ENCODE measurements around the gene STXBP6. TPM values are rescaled to one million over a fixed set of nuclear protein-coding genes. Genes with fewer than 3 reads are reported as not detected.

STXBP6 gene
- total RNA-seq, 2 experiments from 2014 or later: not detected

DNA sequence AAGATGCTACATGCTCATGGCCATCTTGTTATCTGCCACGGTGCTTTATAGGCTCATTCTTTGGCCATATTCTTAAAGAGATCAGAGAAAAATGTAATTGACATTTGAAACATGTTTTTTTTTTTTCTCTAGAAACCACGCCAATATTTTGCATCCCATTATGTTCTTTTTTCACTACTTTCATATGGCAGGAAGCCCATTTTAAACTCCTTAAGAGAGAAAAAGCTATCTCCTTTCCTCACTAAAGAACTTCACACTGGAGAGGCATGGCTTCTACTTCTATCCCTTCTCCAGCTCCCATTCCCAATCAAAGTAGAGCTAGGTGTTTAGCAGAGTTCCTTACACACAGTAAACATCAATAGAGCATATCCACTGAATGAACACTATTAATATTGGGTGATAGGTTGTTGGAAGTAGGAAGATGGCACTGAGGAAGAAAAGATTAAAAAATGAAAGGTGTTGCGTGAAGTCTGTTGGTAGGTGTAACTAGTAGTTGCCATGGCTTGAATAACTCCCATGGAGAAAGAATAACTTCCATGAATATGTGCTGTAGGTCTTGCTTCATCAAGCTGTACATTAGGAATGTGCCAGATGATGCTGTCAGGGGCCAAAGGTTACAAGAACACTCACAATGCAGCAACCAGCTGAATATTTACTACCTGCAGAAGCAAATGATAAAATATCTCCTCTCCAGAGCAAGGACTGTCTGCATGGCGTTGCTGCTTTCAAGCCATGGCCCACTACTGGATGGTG is 178.8 kb downstream of the STXBP6 start:
- ChIA-PET CTCF (interaction anchor here (0.6 to 0.7 kb wide), 2 partner anchors 54 to 209 kb away, joined by 3 read pairs; no protein-coding TSS in a partner anchor), POLR2A (no interaction called here)

DNA sequence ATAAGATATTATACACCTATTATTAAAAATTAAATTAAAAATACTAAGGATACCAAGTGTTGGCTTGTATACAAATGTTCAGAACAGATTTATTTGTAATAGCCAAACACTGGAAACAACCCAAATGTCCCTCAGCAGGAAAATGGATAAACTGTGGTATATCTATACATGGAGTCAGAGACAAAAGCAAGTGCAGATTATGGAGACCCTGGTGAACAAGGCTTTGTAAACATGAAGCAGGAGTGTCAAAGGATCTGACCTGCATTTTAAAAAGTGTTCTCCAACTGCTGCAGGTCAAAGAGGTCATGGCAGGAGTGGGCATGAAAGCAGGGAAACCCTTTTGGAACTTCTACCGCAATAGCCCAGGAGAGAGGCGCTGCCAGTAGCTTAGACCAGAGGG is 181.6 kb downstream of the STXBP6 start:
- Mint-ChIP-seq H3K27me3 (peaks cover 8% of the 10 kb centered on the region), H3K36me3 (ENCODE audit: low read depth) (no peaks in the 10 kb centered on the region), H3K4me1 (no peaks in the 10 kb centered on the region), H3K27ac (no peak overlapping the region), H3K4me3 (no peak overlapping the region), H3K9me3 (ENCODE audit: low read depth) (no peaks in the 10 kb centered on the region)
- POLR2A ChIA-PET: no interaction called here
- intact Hi-C loops (cut with DNase I, micrococcal nuclease): no loop called here
- DNase-seq (no peak), ATAC-seq (no peak)
- CTCF ChIA-PET: no interaction called here

More for the DNA sequence above, 178.8 kb downstream of the STXBP6 start:
- Mint-ChIP-seq H3K27me3 (peaks cover 10% of the 10 kb centered on the region), H3K27ac (no peak overlapping the region), H3K9me3 (ENCODE audit: low read depth) (no peaks in the 10 kb centered on the region), H3K4me1 (no peaks in the 10 kb centered on the region), H3K36me3 (ENCODE audit: low read depth) (no peaks in the 10 kb centered on the region), H3K4me3 (no peak overlapping the region)
- ATAC-seq (no peak), DNase-seq (no peak)
- intact Hi-C loops (cut with DNase I, micrococcal nuclease): no loop called here

DNA sequence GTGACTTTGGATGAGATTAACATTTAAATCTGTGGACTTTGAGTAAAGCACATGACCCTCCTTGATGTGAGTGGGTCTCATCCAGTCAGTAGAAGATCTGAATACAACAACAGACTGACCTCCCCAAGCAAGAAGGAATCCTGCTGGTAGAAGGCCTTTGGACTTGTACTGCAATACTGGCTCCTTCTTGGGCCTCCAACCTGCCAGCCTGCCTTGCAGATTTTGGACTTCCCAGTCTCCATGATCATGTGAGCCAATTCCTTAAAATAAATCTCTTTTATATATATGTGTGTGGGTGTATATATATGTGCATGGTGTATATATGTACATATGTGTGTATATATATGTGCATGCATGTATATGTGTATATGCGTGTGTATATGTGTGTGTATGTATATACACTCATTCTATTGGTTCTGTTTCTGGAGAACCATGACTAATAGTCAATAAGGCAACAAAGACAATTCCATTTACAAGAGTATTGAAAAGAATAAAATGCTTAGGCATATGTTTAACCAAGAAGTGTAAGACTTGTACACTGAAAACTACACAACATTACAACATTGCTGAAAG is 183.8 kb downstream of the STXBP6 start:
- CTCF ChIA-PET: no interaction called here
- POLR2A ChIA-PET: no interaction called here
- peaks cover 5% of the 10 kb centered on the region for H3K27me3 Mint-ChIP-seq
- H3K36me3 Mint-ChIP-seq (ENCODE audit: low read depth): no peaks in the 10 kb centered on the region
- H3K27ac Mint-ChIP-seq: no peak overlapping the region
- H3K4me3 Mint-ChIP-seq: no peak overlapping the region
- ATAC-seq (no peak), DNase-seq (no peak)
- no peaks in the 10 kb centered on the region for H3K9me3 Mint-ChIP-seq (ENCODE audit: low read depth)
- intact Hi-C loops (cut with DNase I, micrococcal nuclease): no loop called here
- H3K4me1 Mint-ChIP-seq: no peaks in the 10 kb centered on the region

DNA sequence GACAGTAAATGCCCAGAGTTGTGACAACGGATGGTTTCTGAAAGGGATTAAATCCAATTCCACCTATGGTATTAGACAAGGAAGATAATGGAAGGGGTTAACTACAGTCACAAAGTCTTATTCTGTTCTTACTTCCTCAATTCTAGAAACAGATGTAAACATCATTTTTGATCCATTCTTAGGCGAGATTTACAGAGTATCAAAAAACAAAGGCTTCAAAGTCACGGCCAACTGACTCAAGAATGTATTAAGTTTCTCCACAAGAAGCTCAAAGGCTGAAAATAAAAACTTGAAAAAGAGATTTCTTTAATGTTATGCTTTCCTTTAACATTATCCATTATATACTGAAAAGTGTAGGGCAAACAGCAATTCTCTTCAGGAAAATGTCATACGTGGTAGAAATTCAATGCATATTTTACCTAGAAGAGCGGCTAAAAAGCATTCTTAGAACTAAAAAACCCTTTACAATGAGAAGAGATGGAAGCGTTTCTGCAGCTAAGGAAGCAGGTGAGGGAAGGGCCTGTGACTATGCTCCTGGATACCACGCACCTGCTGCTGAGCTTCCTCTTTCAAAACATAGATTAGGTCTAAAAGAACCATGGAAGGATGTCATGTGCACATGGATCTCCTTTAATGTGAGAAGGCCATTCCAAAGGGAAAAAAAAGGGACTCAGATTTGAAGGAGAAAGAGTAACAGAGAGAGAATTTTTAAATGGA is 185.8 kb downstream of the STXBP6 start:
- Mint-ChIP-seq H3K4me1 (no peaks in the 10 kb centered on the region), H3K9me3 (ENCODE audit: low read depth) (no peaks in the 10 kb centered on the region), H3K27me3 (peaks cover 5% of the 10 kb centered on the region), H3K27ac (no peak overlapping the region), H3K36me3 (ENCODE audit: low read depth) (no peaks in the 10 kb centered on the region), H3K4me3 (no peak overlapping the region)
- CTCF ChIA-PET: interaction anchor here (1.4 kb wide), 1 partner anchor 10 kb away, joined by 3 read pairs; no protein-coding TSS in a partner anchor
- ATAC-seq (no peak), DNase-seq (no peak)
- intact Hi-C loops (cut with DNase I, micrococcal nuclease): no loop called here
- POLR2A ChIA-PET: no interaction called here

DNA sequence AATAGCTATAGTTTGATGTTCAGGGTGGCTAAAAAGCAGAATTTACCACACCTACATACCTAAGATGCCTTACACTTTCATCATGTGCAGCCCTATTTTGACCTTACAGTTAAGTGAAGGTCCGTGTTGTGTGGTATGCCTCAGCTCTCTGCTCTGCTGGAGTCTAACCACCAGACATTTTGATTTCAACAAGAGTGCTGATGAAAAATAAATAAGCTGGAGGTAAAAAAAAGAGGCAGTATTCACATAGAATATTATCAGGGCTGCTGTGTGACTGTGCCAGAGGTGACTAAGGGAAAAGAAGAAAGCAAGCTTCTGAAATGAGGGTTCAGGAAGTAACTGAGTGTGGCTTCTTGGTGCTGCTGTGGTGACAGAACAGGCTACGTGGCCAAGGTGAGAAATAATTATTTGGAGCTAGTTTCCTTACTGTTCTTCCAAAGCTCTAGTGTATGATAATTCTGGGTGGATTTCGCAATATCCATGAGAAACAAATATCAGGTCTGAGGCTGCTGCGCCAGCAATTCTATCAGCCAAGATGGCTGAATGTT is 188.8 kb downstream of the STXBP6 start:
- Mint-ChIP-seq H3K27me3 (peaks cover 7% of the 10 kb centered on the region), H3K4me1 (no peaks in the 10 kb centered on the region), H3K27ac (no peak overlapping the region), H3K9me3 (ENCODE audit: low read depth) (no peaks in the 10 kb centered on the region), H3K36me3 (ENCODE audit: low read depth) (no peaks in the 10 kb centered on the region), H3K4me3 (no peak overlapping the region)
- ChIA-PET CTCF (interaction anchor here (0.6 kb wide), 1 partner anchor 60 kb away, joined by 3 read pairs; no protein-coding TSS in a partner anchor), POLR2A (no interaction called here)
- intact Hi-C loops (cut with DNase I, micrococcal nuclease): no loop called here
- DNase-seq (no peak), ATAC-seq (no peak)

DNA sequence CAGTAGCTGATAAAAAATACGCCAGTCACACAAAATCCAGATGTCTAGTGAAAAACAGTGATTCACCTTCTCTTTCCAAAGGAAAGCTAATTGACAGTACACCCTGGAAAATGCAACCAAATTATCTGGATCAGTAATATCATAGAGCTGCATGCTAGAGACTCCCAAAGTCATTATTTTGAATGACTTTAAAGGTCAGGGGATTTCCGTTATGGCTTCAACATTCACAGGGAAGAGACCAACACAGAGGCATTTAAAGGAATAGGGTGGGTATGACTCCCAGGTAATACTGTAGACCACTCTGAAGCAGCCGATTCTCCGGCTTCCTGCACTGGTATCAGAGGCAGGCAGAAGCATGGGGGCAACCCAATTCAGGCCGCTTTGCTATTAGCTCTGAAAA is 190.4 kb downstream of the STXBP6 start:
- Mint-ChIP-seq H3K4me3 (no peak overlapping the region), H3K27me3 (peaks cover 9% of the 10 kb centered on the region), H3K27ac (no peak overlapping the region), H3K4me1 (no peaks in the 10 kb centered on the region), H3K36me3 (ENCODE audit: low read depth) (no peaks in the 10 kb centered on the region), H3K9me3 (ENCODE audit: low read depth) (no peaks in the 10 kb centered on the region)
- no peak for DNase-seq
- intact Hi-C loops (cut with DNase I, micrococcal nuclease): no loop called here
- ChIA-PET CTCF (interaction anchor here (0.5 kb wide), 1 partner anchor 149 kb away, joined by 4 read pairs; no protein-coding TSS in a partner anchor), POLR2A (no interaction called here)
- no peak for ATAC-seq

DNA sequence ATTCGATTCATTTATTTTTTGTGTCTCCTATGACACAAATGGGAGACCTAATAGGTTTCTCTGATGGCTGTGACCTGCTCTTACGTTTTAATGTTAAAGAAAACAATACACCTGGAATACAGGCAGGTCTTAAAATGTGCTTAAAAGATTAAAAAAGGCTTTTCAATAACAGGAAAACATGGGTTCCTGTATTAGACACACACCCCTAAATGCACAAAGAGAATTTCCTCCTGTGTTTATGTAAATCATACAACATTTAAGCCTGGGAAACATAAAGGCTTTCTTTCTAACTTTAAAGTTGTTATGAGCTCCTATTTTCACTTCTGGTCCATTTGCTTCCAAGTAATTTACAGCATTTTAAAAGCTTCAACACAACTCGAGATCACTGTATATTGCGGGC is 191.3 kb downstream of the STXBP6 start:
- H3K4me1 Mint-ChIP-seq: no peaks in the 10 kb centered on the region
- intact Hi-C loops (cut with DNase I, micrococcal nuclease): no loop called here
- no peaks in the 10 kb centered on the region for H3K36me3 Mint-ChIP-seq (ENCODE audit: low read depth)
- no peaks in the 10 kb centered on the region for H3K9me3 Mint-ChIP-seq (ENCODE audit: low read depth)
- ATAC-seq (no peak), DNase-seq (no peak)
- no peak overlapping the region for H3K27ac Mint-ChIP-seq
- no peak overlapping the region for H3K4me3 Mint-ChIP-seq
- peaks cover 9% of the 10 kb centered on the region for H3K27me3 Mint-ChIP-seq
- ChIA-PET CTCF (no interaction called here), POLR2A (no interaction called here)

DNA sequence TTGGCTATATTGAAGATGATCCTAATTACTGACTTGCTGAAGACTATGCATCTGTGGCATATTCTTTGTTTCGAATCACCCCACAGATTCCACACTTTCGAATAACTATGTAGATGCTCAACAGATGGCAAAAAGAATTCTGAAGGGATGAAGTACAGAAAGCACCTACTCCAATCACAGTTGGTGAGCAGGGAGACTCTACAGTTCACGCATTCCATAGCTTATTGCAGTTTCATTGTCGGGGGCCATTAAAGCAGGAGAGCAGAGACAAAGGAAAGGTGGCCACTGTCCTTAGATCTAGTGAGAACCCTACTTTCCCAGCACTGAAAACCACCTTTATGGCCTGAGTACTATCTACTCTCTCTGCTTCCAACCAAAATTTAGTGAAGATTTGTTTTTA is 191.9 kb downstream of the STXBP6 start:
- intact Hi-C loops (cut with DNase I, micrococcal nuclease): no loop called here
- Mint-ChIP-seq H3K27ac (no peak overlapping the region), H3K27me3 (peaks cover 10% of the 10 kb centered on the region), H3K9me3 (ENCODE audit: low read depth) (no peaks in the 10 kb centered on the region), H3K4me1 (no peaks in the 10 kb centered on the region), H3K4me3 (no peak overlapping the region), H3K36me3 (ENCODE audit: low read depth) (no peaks in the 10 kb centered on the region)
- no peak for ATAC-seq
- ChIA-PET POLR2A (no interaction called here), CTCF (no interaction called here)
- no peak for DNase-seq

DNA sequence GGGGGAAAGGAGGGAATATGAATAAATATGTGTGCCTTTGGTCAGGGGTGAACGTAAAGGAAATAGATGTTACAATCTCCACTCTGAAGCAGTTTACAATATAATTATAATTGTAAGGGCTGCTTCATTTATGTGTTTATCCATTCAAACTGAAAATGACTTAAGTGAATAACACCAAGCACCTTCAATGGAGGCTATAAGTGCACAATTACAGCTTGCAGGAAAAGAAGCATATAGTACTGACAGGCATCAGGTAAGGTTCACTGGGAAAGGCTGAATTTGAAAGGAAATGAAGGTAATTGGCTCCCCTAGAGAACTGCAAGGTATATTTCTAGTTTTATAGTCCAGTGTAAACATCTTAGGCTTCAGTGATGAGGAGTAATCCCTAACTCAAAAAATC is 192.7 kb downstream of the STXBP6 start:
- Mint-ChIP-seq H3K27ac (no peak overlapping the region), H3K9me3 (ENCODE audit: low read depth) (no peaks in the 10 kb centered on the region), H3K4me3 (no peak overlapping the region), H3K4me1 (no peaks in the 10 kb centered on the region), H3K27me3 (peaks cover 10% of the 10 kb centered on the region), H3K36me3 (ENCODE audit: low read depth) (no peaks in the 10 kb centered on the region)
- intact Hi-C loops (cut with DNase I, micrococcal nuclease): no loop called here
- DNase-seq (no peak), ATAC-seq (no peak)
- POLR2A ChIA-PET: no interaction called here
- CTCF ChIA-PET: no interaction called here

DNA sequence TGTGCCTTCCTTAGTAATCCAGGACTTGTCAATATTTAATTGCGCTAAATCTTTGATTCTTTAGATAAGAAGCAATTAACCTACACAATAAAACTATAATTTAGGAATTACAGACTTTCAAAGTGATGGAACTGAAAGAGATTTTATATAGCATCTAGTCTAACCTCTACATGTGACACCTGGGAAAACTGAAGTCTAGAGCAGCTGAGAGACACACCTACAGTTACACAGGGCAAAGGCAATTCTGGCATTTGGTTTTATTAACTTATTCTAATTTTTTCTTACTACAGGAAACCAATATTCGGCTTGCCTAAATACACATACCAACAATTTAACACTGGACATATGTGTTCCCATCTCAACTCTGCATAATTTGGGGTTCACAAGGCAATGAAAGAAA is 196.5 kb downstream of the STXBP6 start:
- ChIA-PET CTCF (interaction anchor here (1.5 kb wide), 1 partner anchor 11 kb away, joined by 3 read pairs; no protein-coding TSS in a partner anchor), POLR2A (no interaction called here)
- no peaks in the 10 kb centered on the region for H3K36me3 Mint-ChIP-seq (ENCODE audit: low read depth)
- no peak overlapping the region for H3K27ac Mint-ChIP-seq
- H3K4me3 Mint-ChIP-seq: no peak overlapping the region
- H3K4me1 Mint-ChIP-seq: no peaks in the 10 kb centered on the region
- no peaks in the 10 kb centered on the region for H3K9me3 Mint-ChIP-seq (ENCODE audit: low read depth)
- intact Hi-C loops (cut with DNase I, micrococcal nuclease): no loop called here
- peaks cover 8% of the 10 kb centered on the region for H3K27me3 Mint-ChIP-seq
- DNase-seq: no peak
- no peak for ATAC-seq

DNA sequence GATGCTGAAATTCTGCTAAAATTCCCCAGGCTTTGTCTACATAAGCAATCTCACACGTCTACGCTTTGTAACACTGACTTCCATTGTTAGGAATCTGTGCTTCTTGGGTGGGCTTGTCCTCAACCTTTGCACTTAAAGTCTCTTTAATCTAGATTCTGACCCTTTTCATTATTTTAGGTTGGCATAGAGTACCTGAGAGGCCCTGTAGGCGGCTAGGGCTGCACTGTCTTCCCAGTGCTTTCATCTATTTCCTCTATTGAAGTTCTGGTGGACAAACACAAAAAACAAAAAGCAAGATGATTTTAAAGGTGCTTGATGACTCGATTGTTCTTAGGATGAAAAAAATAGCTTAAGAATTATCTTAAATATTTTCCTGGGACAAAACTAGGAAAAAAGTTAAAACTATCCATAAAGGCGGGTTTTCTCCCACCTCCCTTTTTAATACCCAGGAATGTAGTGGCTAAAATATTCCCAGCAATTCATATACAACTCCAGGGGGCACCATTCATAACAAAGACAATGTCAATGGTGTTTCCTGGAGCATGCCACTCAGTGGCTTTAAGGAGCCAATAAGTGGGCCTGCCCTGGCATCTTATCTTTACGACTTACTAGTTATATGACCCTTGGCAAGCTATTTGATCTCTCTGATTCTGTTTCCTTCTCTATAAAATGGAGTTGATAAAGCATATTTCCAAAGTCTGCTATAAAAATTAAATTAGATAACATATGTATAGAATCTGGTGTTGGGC is 197.5 kb downstream of the STXBP6 start:
- ChIA-PET CTCF (no interaction called here), POLR2A (no interaction called here)
- H3K4me1 Mint-ChIP-seq: no peaks in the 10 kb centered on the region

More for the DNA sequence above, 197.5 kb downstream of the STXBP6 start:
- H3K36me3 Mint-ChIP-seq (ENCODE audit: low read depth): no peaks in the 10 kb centered on the region
- no peak for DNase-seq
- ATAC-seq: no peak
- peaks cover 10% of the 10 kb centered on the region for H3K27me3 Mint-ChIP-seq
- intact Hi-C loops (cut with DNase I, micrococcal nuclease): no loop called here
- no peaks in the 10 kb centered on the region for H3K9me3 Mint-ChIP-seq (ENCODE audit: low read depth)
- H3K27ac Mint-ChIP-seq: no peak overlapping the region
- no peak overlapping the region for H3K4me3 Mint-ChIP-seq

Measured in activated CD4-positive, alpha-beta T cell treated with anti-CD3 and anti-CD28 coated beads for 36 hours (primary cell).